PC-9 (cell line): Measurements from ENCODE around the gene BZW2. TPM values are rescaled to one million over a fixed set of nuclear protein-coding genes. Genes with fewer than 3 reads are reported as not detected.

Source experiments
- BruUV-seq: library from RNA; stranded (reverse); fragments of 400-500 nt; replicated peaks from 2 replicates; lab custom pipeline; 2021; lab: Mats Ljungman, UMichigan
- CTCF ChIA-PET: fragments of 300-600 bp; sonication (Branson Sonifier 250); formaldehyde crosslinking; loops from one replicate; lab custom pipeline; 2022; ENCODE audit warnings: antibody characterized with exemption; lab: Charles Lee
- POLR2A ChIA-PET: fragments of 300-600 bp; sonication (Branson Sonifier 250); formaldehyde crosslinking; loops from one replicate; lab custom pipeline; 2022; ENCODE audit warnings: antibody characterized with exemption; ENCODE audit not compliant: unreplicated experiment; lab: Charles Lee
- DNase-seq, 2 experiments: peaks; one replicate each; pipeline versions ENCODE4 v3.0.0 to v3.0.0-alpha.2; 2015 to 2022; ENCODE audit warnings: mixed read lengths in 1 of 2
- H2AFZ ChIP-seq: fragments of 200-600 bp; sonication (generic); 2 replicates; pipeline ENCODE4 v1.8.1; 2017; ENCODE audit warnings: antibody characterized with exemption
- H3F3A ChIP-seq: fragments of 200-600 bp; sonication (generic); 2 replicates; pipeline ENCODE4 v1.8.1; 2017; ENCODE audit warnings: antibody characterized with exemption, mild to moderate bottlenecking, low read depth; ENCODE audit not compliant: insufficient read depth
- H3K27ac ChIP-seq: fragments of 200-600 bp; sonication (generic); 2 replicates; pipeline ENCODE4 v1.6.1; 2016; ENCODE audit warnings: mixed run types
- H3K27me3 ChIP-seq: fragments of 200-600 bp; sonication (generic); 2 replicates; pipeline ENCODE4 v1.6.1; 2016; ENCODE audit warnings: low read depth, mixed run types; ENCODE audit not compliant: insufficient read depth
- H3K36me3 ChIP-seq: fragments of 200-600 bp; sonication (generic); 2 replicates; pipeline ENCODE4 v1.6.1; 2016; ENCODE audit warnings: low read depth, mixed run types
- H3K4me1 ChIP-seq: fragments of 200-600 bp; sonication (generic); replicated peaks from 2 replicates; pipeline ENCODE4 v1.6.1; 2016; ENCODE audit warnings: mixed run types; ENCODE audit not compliant: insufficient read depth
- H3K4me2 ChIP-seq: fragments of 200-600 bp; sonication (generic); 2 replicates; pipeline ENCODE4 v1.6.1; 2017; ENCODE audit warnings: mixed run types
- H3K4me3 ChIP-seq: fragments of 200-600 bp; sonication (generic); 2 replicates; pipeline ENCODE4 v1.6.1; 2016; ENCODE audit warnings: mixed run types
- H3K79me2 ChIP-seq: fragments of 200-600 bp; sonication (generic); 2 replicates; pipeline ENCODE4 v1.6.1; 2017; ENCODE audit warnings: low read depth, mixed run types
- H3K9me2 ChIP-seq: fragments of 200-600 bp; sonication (generic); 2 replicates; pipeline ENCODE4 v1.8.1; 2017; ENCODE audit warnings: mild to moderate bottlenecking; ENCODE audit not compliant: insufficient read depth
- H3K9me3 ChIP-seq: fragments of 200-600 bp; sonication (generic); 2 replicates; pipeline ENCODE4 v1.8.1; 2016; ENCODE audit warnings: low read depth; ENCODE audit not compliant: insufficient read depth
- H4K20me1 ChIP-seq: fragments of 200-600 bp; sonication (generic); 2 replicates; pipeline ENCODE4 v1.8.1; 2017; ENCODE audit not compliant: insufficient read depth
- EZH2 ChIP-seq: fragments of 200-600 bp; sonication (generic); IDR thresholded peaks from 2 replicates; pipeline ENCODE4 v1.8.0; 2017; ENCODE audit warnings: antibody characterized with exemption, low read depth
- intact Hi-C: fragments of 100-400 bp; cut with micrococcal nuclease; formaldehyde crosslinking; loops from one replicate; pipeline ENCODE4 v1.10.0; 2022; ENCODE audit not compliant: unreplicated experiment
- total RNA-seq: library from RNA; stranded (reverse); gene quantifications from 2 replicates; pipeline ENCODE4 v1.2.3, GENCODE V29; 2021
- TF ChIP-seq, protein P1 (sequence below): fragments of 200-600 bp; sonication (generic); conservative IDR thresholded peaks from 2 replicates; pipeline ENCODE4 v1.6.1; 2017; ENCODE audit warnings: mixed run types, antibody characterized with exemption, mild to moderate bottlenecking, moderate library complexity

The BZW2 gene
- total RNA-seq, 1 experiment from 2014 or later: 93.7 TPM

DNA sequence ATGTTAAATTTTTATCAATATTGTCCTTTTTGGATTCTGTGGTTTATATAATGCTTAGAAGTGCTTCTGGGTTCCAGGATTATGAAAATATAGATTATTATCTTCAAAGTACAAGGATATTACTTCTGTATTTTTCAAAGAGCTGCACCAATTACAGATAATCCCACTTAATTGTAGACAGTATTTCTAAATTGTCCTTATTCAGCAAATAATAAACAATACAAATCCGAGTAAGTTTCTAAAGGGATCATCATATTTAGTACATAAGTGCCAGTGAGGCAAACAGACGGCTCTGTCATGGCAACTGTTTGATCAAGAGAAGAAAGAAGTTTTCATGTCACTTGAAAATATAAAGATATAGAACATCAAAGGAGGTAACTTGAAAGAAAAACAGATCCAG is 19.6 kb upstream of the BZW2 start:
- Histone ChIP-seq H3K27ac (no peak overlapping the region), H4K20me1 (no peaks in the 10 kb centered on the region), H3K4me2 (no peak overlapping the region), H2AFZ (no peak overlapping the region), H3K36me3 (0 out of 2 replicates have a peak, but pooled peaks cover 11% of the 10 kb centered on the region), H3K4me1 (no peaks in the 10 kb centered on the region), H3K9me2 (no peaks in the 10 kb centered on the region), H3K79me2 (no peaks in the 10 kb centered on the region), H3K4me3 (no peak overlapping the region), H3K27me3 (no peaks in the 10 kb centered on the region), H3K9me3 (no peaks in the 10 kb centered on the region), H3F3A (no peaks in the 10 kb centered on the region; the same call in 1 of the 2 replicates)
- no peak for DNase-seq
- no TSS peak for BruUV-seq
- ChIA-PET CTCF (no interaction called here), POLR2A (no interaction called here)
- TF ChIP-seq EZH2: no peak
- TF ChIP-seq, protein P1, sequence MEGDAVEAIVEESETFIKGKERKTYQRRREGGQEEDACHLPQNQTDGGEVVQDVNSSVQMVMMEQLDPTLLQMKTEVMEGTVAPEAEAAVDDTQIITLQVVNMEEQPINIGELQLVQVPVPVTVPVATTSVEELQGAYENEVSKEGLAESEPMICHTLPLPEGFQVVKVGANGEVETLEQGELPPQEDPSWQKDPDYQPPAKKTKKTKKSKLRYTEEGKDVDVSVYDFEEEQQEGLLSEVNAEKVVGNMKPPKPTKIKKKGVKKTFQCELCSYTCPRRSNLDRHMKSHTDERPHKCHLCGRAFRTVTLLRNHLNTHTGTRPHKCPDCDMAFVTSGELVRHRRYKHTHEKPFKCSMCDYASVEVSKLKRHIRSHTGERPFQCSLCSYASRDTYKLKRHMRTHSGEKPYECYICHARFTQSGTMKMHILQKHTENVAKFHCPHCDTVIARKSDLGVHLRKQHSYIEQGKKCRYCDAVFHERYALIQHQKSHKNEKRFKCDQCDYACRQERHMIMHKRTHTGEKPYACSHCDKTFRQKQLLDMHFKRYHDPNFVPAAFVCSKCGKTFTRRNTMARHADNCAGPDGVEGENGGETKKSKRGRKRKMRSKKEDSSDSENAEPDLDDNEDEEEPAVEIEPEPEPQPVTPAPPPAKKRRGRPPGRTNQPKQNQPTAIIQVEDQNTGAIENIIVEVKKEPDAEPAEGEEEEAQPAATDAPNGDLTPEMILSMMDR: no peak
- intact Hi-C loops: no loop called here

DNA sequence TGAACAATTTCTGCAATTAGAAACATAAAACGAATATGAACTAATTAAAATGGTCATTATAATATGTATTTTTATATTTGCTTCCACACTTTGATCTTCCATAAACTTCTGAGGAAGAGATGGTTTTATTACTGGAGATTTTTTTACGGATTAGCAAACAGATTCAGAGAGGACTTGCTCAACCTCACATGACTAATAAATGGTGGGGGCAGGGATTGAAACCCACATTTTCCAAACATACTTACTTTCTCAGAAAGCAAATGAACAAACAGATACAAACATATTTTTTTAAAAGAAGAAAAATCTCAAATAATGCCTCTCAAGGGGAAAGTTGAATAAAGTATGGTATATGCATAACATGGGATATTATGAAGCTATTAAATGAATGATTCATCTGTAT is 18.7 kb upstream of the BZW2 start:
- TF ChIP-seq, protein P1: no peak
- no peak for TF ChIP-seq EZH2
- no peak overlapping the region for H2AFZ ChIP-seq
- no peaks in the 10 kb centered on the region for H3K9me3 ChIP-seq
- no peaks in the 10 kb centered on the region; the same call in 1 of the 2 replicates for H3F3A ChIP-seq
- no peak overlapping the region for H3K4me2 ChIP-seq
- BruUV-seq: no TSS peak
- 0 out of 2 replicates have a peak, but pooled peaks cover 9% of the 10 kb centered on the region for H3K36me3 ChIP-seq
- H3K9me2 ChIP-seq: no peaks in the 10 kb centered on the region
- DNase-seq: no peak
- POLR2A ChIA-PET: no interaction called here
- no peaks in the 10 kb centered on the region for H3K79me2 ChIP-seq
- CTCF ChIA-PET: no interaction called here
- no peaks in the 10 kb centered on the region for H3K4me1 ChIP-seq
- intact Hi-C loops: no loop called here
- no peaks in the 10 kb centered on the region for H4K20me1 ChIP-seq
- no peak overlapping the region for H3K27ac ChIP-seq
- no peak overlapping the region for H3K4me3 ChIP-seq
- no peaks in the 10 kb centered on the region for H3K27me3 ChIP-seq

DNA sequence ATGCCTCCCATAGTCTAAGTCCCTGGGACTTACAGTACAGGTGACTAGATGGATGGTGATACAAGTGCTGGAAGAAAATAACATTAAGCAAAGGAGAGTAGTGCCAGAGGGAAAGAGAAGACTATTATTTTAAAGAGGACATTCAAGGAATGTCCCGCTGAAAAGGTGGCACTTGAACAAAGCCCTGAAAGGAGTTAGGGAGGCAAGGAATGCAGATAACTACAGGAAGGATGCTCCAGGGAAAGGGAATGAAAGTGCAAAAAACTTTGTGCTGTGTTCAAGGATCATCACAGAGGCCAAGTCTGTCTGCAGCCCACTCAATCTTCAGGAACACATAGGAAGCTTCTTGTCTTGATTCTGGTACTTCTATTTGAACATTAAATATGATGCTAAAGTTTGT is 15.3 kb upstream of the BZW2 start:
- H3K4me3 ChIP-seq: no peak overlapping the region
- H3F3A ChIP-seq: no peaks in the 10 kb centered on the region; the same call in 1 of the 2 replicates
- H3K27ac ChIP-seq: no peak overlapping the region
- no peaks in the 10 kb centered on the region for H3K9me3 ChIP-seq
- H2AFZ ChIP-seq: no peak overlapping the region
- no peak for TF ChIP-seq EZH2
- TF ChIP-seq, protein P1: no peak
- BruUV-seq: no TSS peak
- no peaks in the 10 kb centered on the region for H3K4me1 ChIP-seq
- H4K20me1 ChIP-seq: no peaks in the 10 kb centered on the region
- CTCF ChIA-PET: no interaction called here
- H3K79me2 ChIP-seq: no peaks in the 10 kb centered on the region
- no peaks in the 10 kb centered on the region for H3K27me3 ChIP-seq
- intact Hi-C loops: no loop called here
- H3K4me2 ChIP-seq: no peak overlapping the region
- peaks cover 12% of the 10 kb centered on the region; the same call in 1 of the 2 replicates for H3K36me3 ChIP-seq
- no peaks in the 10 kb centered on the region for H3K9me2 ChIP-seq
- POLR2A ChIA-PET: no interaction called here
- no peak for DNase-seq
